ENCODE results near the gene CAMK2N1.

DNA sequence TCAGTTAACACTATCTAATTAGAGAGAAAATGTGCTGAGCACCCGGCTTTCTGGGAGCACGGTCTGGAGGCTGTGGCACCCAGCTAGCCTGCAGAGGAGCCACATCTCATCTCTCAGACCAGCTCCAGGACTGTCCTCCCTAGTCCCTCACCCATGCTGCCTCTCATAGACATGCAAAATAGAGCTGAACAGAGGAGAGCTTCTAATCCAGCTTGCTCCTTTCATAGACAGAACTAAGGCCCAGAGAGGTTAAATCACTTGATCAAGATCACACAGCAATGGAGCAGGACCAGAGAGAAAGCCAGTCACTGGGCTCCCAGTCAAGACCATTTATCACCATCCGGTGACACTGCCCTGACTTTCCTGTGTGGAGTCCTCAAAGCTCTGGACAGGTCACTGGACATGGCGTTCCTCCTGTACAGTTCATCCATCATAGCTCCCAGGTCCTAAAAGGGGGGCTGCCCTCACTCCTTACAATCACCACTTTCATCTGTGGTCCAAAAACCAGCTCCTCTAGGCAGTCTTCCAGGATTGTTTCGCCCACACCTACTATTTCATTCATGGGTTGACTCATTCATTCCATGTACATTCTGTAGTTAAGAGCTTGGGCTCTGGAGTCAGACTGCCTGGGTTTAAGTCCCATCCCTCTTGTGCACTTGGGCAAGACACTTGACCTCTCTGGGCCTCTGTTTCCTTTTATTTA lies 8.8 kb upstream of the CAMK2N1 start:
- TF ChIP-seq CTCF (conservative IDR thresholded peaks at IDR 0.05; ENCODE audit: low read depth, low read length) = no peak
- no peak for TF ChIP-seq EZH2 (IDR thresholded peaks at IDR 0.05; ENCODE audit: borderline replicate concordance, low read depth, low read length, poor library complexity, severe bottlenecking)
